SU-DHL-6 (cell line): Measurements from ENCODE around the gene TMCC2.
A peak's percentile ranks its signal among the peaks of the same experiment; 100 is the strongest.

ENCODE experiments used
- H2AFZ ChIP-seq: fragments of 200-600 bp; sonication (generic); 2 replicates; pipeline ENCODE4 v1.6.1; 2014; ENCODE audit warnings: low read depth, mild to moderate bottlenecking, moderate library complexity, mixed read lengths, antibody characterized with exemption, low read length; ENCODE audit not compliant: severe bottlenecking
- H3F3A ChIP-seq: fragments of 200-600 bp; shearing (Covaris generic); 2 replicates; pipeline ENCODE4 v1.6.0; 2016; ENCODE audit warnings: antibody characterized with exemption, mild to moderate bottlenecking; ENCODE audit not compliant: insufficient read depth
- H3K27ac ChIP-seq: fragments of 200-600 bp; sonication (generic); 2 replicates; pipeline ENCODE4 v1.5.1; 2016; ENCODE audit warnings: low read depth, mild to moderate bottlenecking, low read length, moderate library complexity, mixed read lengths
- H3K27me3 ChIP-seq: fragments of 200-600 bp; sonication (generic), shearing (Covaris generic); 2 replicates; pipeline ENCODE4 v1.6.0; 2014; ENCODE audit warnings: mild to moderate bottlenecking, low read length
- H3K36me3 ChIP-seq: fragments of 200-600 bp; sonication (generic); 2 replicates; pipeline ENCODE4 v1.6.1; 2014; ENCODE audit warnings: mild to moderate bottlenecking, low read length, mixed read lengths
- H3K4me2 ChIP-seq: fragments of 300-600, 200-600 bp; shearing (Covaris generic), sonication (generic); 2 replicates; pipeline ENCODE4 v1.6.0; 2014; ENCODE audit warnings: low read length, low read depth, mild to moderate bottlenecking; ENCODE audit not compliant: poor library complexity, severe bottlenecking
- H3K4me3 ChIP-seq: fragments of 200-600 bp; sonication (generic); 2 replicates; pipeline ENCODE4 v1.5.1; 2014; ENCODE audit warnings: antibody characterized with exemption, low read length, mild to moderate bottlenecking, mixed read lengths; ENCODE audit not compliant: insufficient read depth, poor library complexity, severe bottlenecking
- H3K79me2 ChIP-seq: fragments of 200-600 bp; sonication (generic); 2 replicates; pipeline ENCODE4 v1.6.1; 2014; ENCODE audit warnings: mild to moderate bottlenecking, low read length, moderate library complexity; ENCODE audit not compliant: insufficient read depth
- H3K9ac ChIP-seq: fragments of 200-600 bp; sonication (generic); 2 replicates; pipeline ENCODE4 v1.7.0; 2014; ENCODE audit warnings: mild to moderate bottlenecking, low read length
- H3K9me2 ChIP-seq: fragments of 200-600 bp; sonication (generic); replicated peaks from 2 replicates; pipeline ENCODE4 v1.6.1; 2014; ENCODE audit warnings: low read length; ENCODE audit not compliant: insufficient read depth
- H3K9me3 ChIP-seq: fragments of 200-600 bp; sonication (generic); 2 replicates; pipeline ENCODE4 v1.6.1; 2014; ENCODE audit warnings: low read length, mixed read lengths; ENCODE audit not compliant: insufficient read depth
- H4K20me1 ChIP-seq: fragments of 200-600 bp; sonication (generic); 2 replicates; pipeline ENCODE4 v1.6.1; 2014; ENCODE audit warnings: low read depth, mild to moderate bottlenecking, antibody characterized with exemption, low read length, moderate library complexity, mixed read lengths
- CTCF ChIP-seq: fragments of 200-600 bp; sonication (generic); IDR thresholded peaks from one replicate; pipeline ENCODE4 v1.5.1; 2017; ENCODE audit warnings: antibody characterized with exemption, mild to moderate bottlenecking, low read length, moderate library complexity; ENCODE audit not compliant: insufficient read depth, poor library complexity, severe bottlenecking
- EZH2phosphoT487 ChIP-seq: fragments of 200-600 bp; sonication (generic), shearing (Covaris generic); conservative IDR thresholded peaks from 2 replicates; pipeline ENCODE4 v1.6.1; 2018; ENCODE audit warnings: mild to moderate bottlenecking, antibody characterized with exemption, low read length, moderate library complexity, mixed read lengths

The TMCC2 gene

GRCh38 chr1:205275133-205275532, 47.4 kb downstream of the TMCC2 start:
- Histone ChIP-seq H3K36me3 (no peaks in the 10 kb centered on the region), H3K9me2 (no peaks in the 10 kb centered on the region), H3K9me3 (no peaks in the 10 kb centered on the region), H2AFZ (no peak overlapping the region), H3K79me2 (no peaks in the 10 kb centered on the region), H3F3A (peaks cover 7% of the 10 kb centered on the region; the same call in 1 of the 2 replicates), H3K4me3 (no peak overlapping the region), H3K27ac (peak overlapping the region; percentile 80), H3K27me3 (no peaks in the 10 kb centered on the region), H4K20me1 (no peaks in the 10 kb centered on the region), H3K4me2 (peak overlapping the region; percentile 35), H3K9ac (no peak overlapping the region; the same call in 1 of the 2 replicates)
- TF ChIP-seq CTCF: no peak
- no peak for TF ChIP-seq EZH2phosphoT487

GRCh38 chr1:205275916-205276688, 48.4 kb downstream of the TMCC2 start:
- H3K79me2 ChIP-seq: no peaks in the 10 kb centered on the region
- H3K27ac ChIP-seq: peak overlapping the region; percentile 80; the same call in 1 of the 2 replicates

GRCh38 chr1:205276689-205277065, 48.9 kb downstream of the TMCC2 start:
- Histone ChIP-seq H3K36me3 (no peaks in the 10 kb centered on the region), H3K27ac (no peak overlapping the region), H3K4me3 (no peak overlapping the region), H3K27me3 (no peaks in the 10 kb centered on the region), H3K9me2 (no peaks in the 10 kb centered on the region), H3K79me2 (no peaks in the 10 kb centered on the region), H4K20me1 (no peaks in the 10 kb centered on the region), H3K9ac (no peak overlapping the region), H2AFZ (no peak overlapping the region), H3F3A (peaks cover 7% of the 10 kb centered on the region; the same call in 1 of the 2 replicates), H3K4me2 (no peak overlapping the region), H3K9me3 (no peaks in the 10 kb centered on the region)
- no peak for TF ChIP-seq CTCF
- no peak for TF ChIP-seq EZH2phosphoT487

More at GRCh38 chr1:205275916-205276688, 48.4 kb downstream of the TMCC2 start:
- Histone ChIP-seq H3F3A (peaks cover 7% of the 10 kb centered on the region; the same call in 1 of the 2 replicates), H2AFZ (no peak overlapping the region), H3K9me3 (no peaks in the 10 kb centered on the region), H4K20me1 (no peaks in the 10 kb centered on the region), H3K4me2 (no peak overlapping the region), H3K27me3 (no peaks in the 10 kb centered on the region), H3K9ac (no peak overlapping the region), H3K36me3 (no peaks in the 10 kb centered on the region), H3K4me3 (no peak overlapping the region), H3K9me2 (no peaks in the 10 kb centered on the region)
- TF ChIP-seq EZH2phosphoT487: no peak
- no peak for TF ChIP-seq CTCF
